ENCODE data around the gene PRMT1. TPM values are rescaled to one million over a fixed set of nuclear protein-coding genes. Genes with fewer than 3 reads are reported as not detected.

The PRMT1 gene
- total and polyA plus RNA-seq, 8 donors, result 27.2 to 98.7 (median 46.8) TPM

GRCh38 chr19:49680421-49681351 is 3.6 kb downstream of the PRMT1 start:
- ATAC-seq (peak in 3 of 4 donors; percentile 24 to 35 (median 35)), DNase-seq (peak; percentile 82 to 99 (median 94)), FAIRE-seq (no peak)
- peaks cover 6 to 17% (median 13%) of the 10 kb centered on the region in 3 donors for H3K36me3 ChIP-seq
- no peaks in the 10 kb centered on the region for H3K9me3 ChIP-seq
- peak; percentile 99 to 100 (median 100) for TF ChIP-seq CTCF (IDR thresholded peaks at IDR 0.05)
- peak overlapping the region in 2 of 4 donors; percentile 44 to 48 for H3K27ac ChIP-seq
- no peaks in the 10 kb centered on the region for H3K27me3 ChIP-seq
- 27 to 32% methylated on average over 40 of the region's 40 CpGs for WGBS, 2 donors
- intact Hi-C loops (cut with DNase I), result no loop called here
- H3K4me1 ChIP-seq, result peaks cover 0 to 21% (median 12%) of the 10 kb centered on the region in 3 donors
- peak overlapping the region in 1 of 4 donors; percentile 23 for H3K4me3 ChIP-seq

GRCh38 chr19:49681830-49682229 is 4.8 kb downstream of the PRMT1 start:
- ATAC-seq (no peak), FAIRE-seq (no peak), DNase-seq (peak in 1 of 6 donors; percentile 19)
- H3K36me3 ChIP-seq, result peaks cover 6 to 25% (median 17%) of the 10 kb centered on the region in 3 donors
- H3K4me1 ChIP-seq, result peaks cover 0 to 17% (median 8%) of the 10 kb centered on the region in 3 donors
- H3K27ac ChIP-seq, result no peak overlapping the region
- no peaks in the 10 kb centered on the region for H3K9me3 ChIP-seq
- WGBS, 2 donors, result 76 to 82% methylated on average over 19 of the region's 19 CpGs
- no peak overlapping the region for H3K4me3 ChIP-seq
- intact Hi-C loops (cut with DNase I), result no loop called here
- no peaks in the 10 kb centered on the region for H3K27me3 ChIP-seq
- no peak for TF ChIP-seq CTCF (IDR thresholded peaks at IDR 0.05)

GRCh38 chr19:49682274-49682673 is 5.2 kb downstream of the PRMT1 start:
- H3K4me3 ChIP-seq, result no peak overlapping the region
- no peaks in the 10 kb centered on the region for H3K27me3 ChIP-seq
- peaks cover 6 to 25% (median 17%) of the 10 kb centered on the region in 3 donors for H3K36me3 ChIP-seq
- no peak for TF ChIP-seq CTCF (IDR thresholded peaks at IDR 0.05)
- H3K9me3 ChIP-seq, result no peaks in the 10 kb centered on the region
- no peak overlapping the region for H3K27ac ChIP-seq
- DNase-seq, result no peak
- ATAC-seq, result no peak
- peaks cover 0 to 17% (median 8%) of the 10 kb centered on the region in 3 donors for H3K4me1 ChIP-seq
- 89 to 93% methylated on average over 8 of the region's 8 CpGs for WGBS, 2 donors
- intact Hi-C loops (cut with DNase I), result no loop called here
- FAIRE-seq, result no peak

- DNase-seq (peak in 1 of 6 donors; percentile 24), ATAC-seq (no peak), FAIRE-seq (no peak)
- 90 to 94% methylated on average over 18 of the region's 18 CpGs for WGBS, 2 donors
- TF ChIP-seq CTCF (IDR thresholded peaks at IDR 0.05), result no peak
- H3K27me3 ChIP-seq, result no peaks in the 10 kb centered on the region
- H3K4me1 ChIP-seq, result peaks cover 0 to 11% (median 8%) of the 10 kb centered on the region in 3 donors
- peaks cover 6 to 25% (median 17%) of the 10 kb centered on the region in 3 donors for H3K36me3 ChIP-seq
- no peaks in the 10 kb centered on the region for H3K9me3 ChIP-seq
- H3K27ac ChIP-seq, result no peak overlapping the region
- H3K4me3 ChIP-seq, result no peak overlapping the region
- intact Hi-C loops (cut with DNase I), result no loop called here
These were observed 6.8 kb downstream of the PRMT1 start for GRCh38 chr19:49683814-49684250.
